ENCODE measurements around the gene COL7A1. TPM values are rescaled to one million over a fixed set of nuclear protein-coding genes. Genes with fewer than 3 reads are reported as not detected.
"Not testable (repeated sequence)": the region's sequence is repeated elsewhere in the genome, so short reads cannot be mapped to it uniquely, and the experiment has no call there.

Gene COL7A1
- polyA plus RNA-seq, 10 donors, result 3.2 to 54.8 (median 5.4) TPM

GRCh38 chr3:48563382-48563918 lies 31.7 kb downstream of the COL7A1 start, which contains the start of gene UCN2:
Gene UCN2, minus strand, starts transcription at chr3:48563781. Its CDS starts 657 bp downstream, at chr3:48563124.
- peak in 1 of 3 donors; percentile 44 for DNase-seq

- no peak for DNase-seq
Observed at GRCh38 chr3:48562367-48563095, 32.6 kb downstream of the COL7A1 start.

- peak in 2 of 3 donors; percentile 43 to 65 for DNase-seq
Observed at GRCh38 chr3:48561045-48561736, 33.9 kb downstream of the COL7A1 start.

- DNase-seq, result peak in 2 of 3 donors; percentile 40 to 61
Observed at GRCh38 chr3:48560648-48561018, 34.5 kb downstream of the COL7A1 start.

- peak in 1 of 3 donors; percentile 43 for DNase-seq
Observed at GRCh38 chr3:48558493-48559134, 36.5 kb downstream of the COL7A1 start.

- DNase-seq, result peak; percentile 99
Observed at GRCh38 chr3:48556796-48557626, 38.1 kb downstream of the COL7A1 start, which contains the start of gene PFKFB4. Gene PFKFB4, minus strand, starts transcription at chr3:48556803. Its CDS starts 26 bp downstream, at chr3:48556777.

GRCh38 chr3:48555949-48556795 lies 39.0 kb downstream of the COL7A1 start:
- DNase-seq, result no peak

- no peak for DNase-seq
Observed at GRCh38 chr3:48555231-48555948, 39.7 kb downstream of the COL7A1 start.

GRCh38 chr3:48553886-48554845 lies 41.0 kb downstream of the COL7A1 start:
- no peak for DNase-seq

- no peak for DNase-seq
Observed at GRCh38 chr3:48553361-48553760, 41.8 kb downstream of the COL7A1 start.

GRCh38 chr3:48552111-48552951 lies 42.8 kb downstream of the COL7A1 start:
- DNase-seq, result no peak

GRCh38 chr3:48551651-48552050 lies 43.5 kb downstream of the COL7A1 start:
- not testable (repeated sequence) for DNase-seq

GRCh38 chr3:48548729-48549705 lies 46.1 kb downstream of the COL7A1 start:
- peak; percentile 51 to 83 (median 71) for DNase-seq

- DNase-seq, result peak in 1 of 3 donors; percentile 40
Observed at GRCh38 chr3:48548126-48548525, 47.0 kb downstream of the COL7A1 start.

GRCh38 chr3:48546203-48546829 lies 48.8 kb downstream of the COL7A1 start:
- no peak for DNase-seq

GRCh38 chr3:48544141-48544540 lies 51.0 kb downstream of the COL7A1 start:
- DNase-seq, result no peak

Measured in muscle of back (tissue), 11 donors.